Lower leg skin (tissue), 4 donors: ENCODE measurements around the gene TWF1. TPM values are rescaled to one million over a fixed set of nuclear protein-coding genes. Genes with fewer than 3 reads are reported as not detected.
A peak's percentile ranks its signal among the peaks of the same experiment; 100 is the strongest.
"Not testable (repeated sequence)": the region's sequence is repeated elsewhere in the genome, so short reads cannot be mapped to it uniquely, and the experiment has no call there.

ENCODE experiments used
- DNase-seq, 2 donors: peaks; one replicate each; pipeline ENCODE4 v3.0.0-alpha.2; 2019; ENCODE audit warnings: low spot score in 2 of 2
- H3K4me3 ChIP-seq: fragments of 200-600 bp; sonication (generic); 2 replicates; pipeline ENCODE4 v1.5.1; 2017; ENCODE audit warnings: mild to moderate bottlenecking, low read depth; ENCODE audit not compliant: poor library complexity, severe bottlenecking
- POLR2A ChIP-seq, 2 donors: fragments of 450-650 bp; IDR thresholded peaks; one replicate each; pipeline ENCODE4 v1.6.1; 2016 to 2017; ENCODE audit warnings: antibody characterized with exemption in 2 of 2, mild to moderate bottlenecking in 1 of 2, moderate library complexity in 1 of 2
- WGBS, 2 donors: methylation state at CpG; one replicate each; pipeline ENCODE4 v1.1.5; 2018; 5-methylcytosine and 5-hydroxymethylcytosine counted together
- intact Hi-C: fragments of 100-400 bp; cut with DNase I; formaldehyde crosslinking; loops from one replicate; pipeline ENCODE4 v1.15.0; 2023; ENCODE audit warnings: low total_unique reads
- total RNA-seq, 4 donors: library from RNA; depleted of rRNA; stranded (reverse); fragments of >200 nt; gene quantifications; one replicate each; pipeline ENCODE4 v1.1.0, GENCODE V29; 2016
- TF ChIP-seq, protein P1 (sequence below), 3 donors: fragments of 450-650 bp; IDR thresholded peaks; one replicate each; pipeline ENCODE4 v1.5.1; 2016; ENCODE audit warnings: antibody characterized with exemption in 3 of 3, mild to moderate bottlenecking in 3 of 3, moderate library complexity in 2 of 3

TWF1 gene
- total RNA-seq: 10 to 100 TPM; 46.9 to 77.4 (median 62.3) TPM

DNA sequence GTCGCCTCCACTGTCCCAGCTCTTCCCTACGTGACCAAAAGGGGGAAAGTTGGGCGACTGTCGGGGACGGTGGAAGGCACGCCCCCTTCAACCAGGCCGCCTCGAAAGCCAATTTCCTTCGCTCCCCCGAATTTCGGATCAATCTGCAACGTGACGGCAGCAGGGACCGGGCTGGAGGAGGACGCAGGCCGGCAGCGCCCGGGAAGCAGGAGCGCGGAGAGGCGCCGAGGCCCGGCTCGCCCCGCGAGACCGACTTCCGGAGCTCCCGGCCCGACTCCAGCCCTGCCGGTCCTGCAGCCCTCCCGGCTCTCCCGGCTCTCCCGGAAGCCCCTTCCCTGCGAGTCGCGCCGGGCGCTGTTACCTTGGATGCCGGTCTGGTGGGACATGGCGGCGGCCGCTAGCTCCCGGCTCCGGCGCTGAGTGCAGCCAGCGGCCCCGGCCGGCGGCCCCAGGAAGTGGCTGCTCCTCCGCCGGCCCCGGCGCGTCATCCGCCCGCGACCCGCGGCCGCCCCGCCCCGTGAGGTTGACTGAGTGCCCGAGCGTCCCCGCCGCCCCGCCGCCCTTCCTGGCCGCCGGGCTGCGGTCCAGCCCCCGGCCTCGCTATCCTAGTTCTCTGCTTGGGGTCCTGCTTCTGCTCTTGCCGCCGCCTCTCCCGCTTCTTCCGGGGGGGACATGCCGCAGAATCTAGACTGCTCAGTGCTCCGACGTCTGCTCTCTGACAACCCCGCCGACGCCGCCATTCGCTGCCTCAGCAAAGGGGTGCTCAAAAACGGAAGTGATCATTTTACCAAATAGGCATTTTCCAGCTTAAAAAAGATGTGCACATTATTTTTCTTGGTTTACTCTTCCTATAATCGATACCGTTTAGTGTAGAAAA is at the start of gene TWF1:
TWF1 (minus strand) TSS at position 458 of the 877 bp plus-strand sequence; CDS start at position 386, 72 bp downstream.
- peak within 1 kb of the TSS; percentile 75 for H3K4me3 ChIP-seq
- intact Hi-C loops: no loop called here
- TF ChIP-seq, protein P1, sequence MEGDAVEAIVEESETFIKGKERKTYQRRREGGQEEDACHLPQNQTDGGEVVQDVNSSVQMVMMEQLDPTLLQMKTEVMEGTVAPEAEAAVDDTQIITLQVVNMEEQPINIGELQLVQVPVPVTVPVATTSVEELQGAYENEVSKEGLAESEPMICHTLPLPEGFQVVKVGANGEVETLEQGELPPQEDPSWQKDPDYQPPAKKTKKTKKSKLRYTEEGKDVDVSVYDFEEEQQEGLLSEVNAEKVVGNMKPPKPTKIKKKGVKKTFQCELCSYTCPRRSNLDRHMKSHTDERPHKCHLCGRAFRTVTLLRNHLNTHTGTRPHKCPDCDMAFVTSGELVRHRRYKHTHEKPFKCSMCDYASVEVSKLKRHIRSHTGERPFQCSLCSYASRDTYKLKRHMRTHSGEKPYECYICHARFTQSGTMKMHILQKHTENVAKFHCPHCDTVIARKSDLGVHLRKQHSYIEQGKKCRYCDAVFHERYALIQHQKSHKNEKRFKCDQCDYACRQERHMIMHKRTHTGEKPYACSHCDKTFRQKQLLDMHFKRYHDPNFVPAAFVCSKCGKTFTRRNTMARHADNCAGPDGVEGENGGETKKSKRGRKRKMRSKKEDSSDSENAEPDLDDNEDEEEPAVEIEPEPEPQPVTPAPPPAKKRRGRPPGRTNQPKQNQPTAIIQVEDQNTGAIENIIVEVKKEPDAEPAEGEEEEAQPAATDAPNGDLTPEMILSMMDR (IDR thresholded peaks at IDR 0.05): no peak
- TF ChIP-seq POLR2A (IDR thresholded peaks at IDR 0.05): no peak
- peak; percentile 82 to 96 for DNase-seq
- WGBS, 2 donors: 0 to 1% methylated on average over 44 to 52 of the region's 89 CpGs

DNA sequence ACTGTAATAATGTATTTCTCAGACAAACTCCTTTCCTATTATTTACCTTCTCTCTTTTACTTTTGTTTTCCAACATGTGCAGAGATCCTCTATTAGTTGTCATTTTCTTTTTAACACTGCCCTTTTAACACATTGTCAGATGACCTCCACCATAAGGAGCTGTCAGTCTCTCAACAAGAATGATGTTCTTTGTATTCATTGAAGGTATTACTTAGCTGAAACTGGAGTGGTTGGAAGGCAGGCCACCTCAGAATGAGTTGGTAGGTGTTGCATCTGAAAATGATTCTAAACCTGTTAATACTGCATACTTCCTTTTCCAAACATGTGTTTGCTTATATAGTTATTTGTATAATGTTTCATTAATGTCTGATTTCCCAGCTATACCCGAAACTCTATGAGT is 46.6 kb upstream of the TWF1 start:
- no peak for DNase-seq
- TF ChIP-seq, protein P1 (IDR thresholded peaks at IDR 0.05): no peak
- TF ChIP-seq POLR2A (IDR thresholded peaks at IDR 0.05): no peak
- intact Hi-C loops: no loop called here
- H3K4me3 ChIP-seq: no peak overlapping the region
- 96 to 98% methylated on average over 1 of the region's 1 CpG for WGBS, 2 donors

DNA sequence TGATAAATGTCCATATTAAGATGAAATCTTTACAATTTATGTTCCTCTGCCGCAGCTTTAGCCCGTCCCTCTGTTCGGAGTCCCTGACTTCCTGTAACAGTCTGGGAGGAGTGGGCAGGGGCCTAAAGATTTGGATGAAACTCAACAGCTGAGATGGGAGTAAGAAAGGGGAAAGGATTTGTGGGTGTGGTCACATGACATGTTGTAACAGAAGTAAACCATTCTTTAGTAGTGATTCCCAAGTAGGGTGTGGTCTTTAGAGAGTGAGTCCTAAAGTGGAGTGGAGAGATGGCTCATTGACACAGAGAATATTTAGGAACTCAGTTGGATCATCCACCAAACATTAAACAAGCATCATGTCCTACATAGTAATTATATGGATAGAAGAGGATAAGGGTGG is 42.7 kb upstream of the TWF1 start:
- intact Hi-C loops: no loop called here
- 92 to 94% methylated on average over 3 of the region's 3 CpGs for WGBS, 2 donors
- H3K4me3 ChIP-seq: no peak overlapping the region
- TF ChIP-seq POLR2A (IDR thresholded peaks at IDR 0.05): no peak
- TF ChIP-seq, protein P1 (IDR thresholded peaks at IDR 0.05): no peak
- DNase-seq: no peak

DNA sequence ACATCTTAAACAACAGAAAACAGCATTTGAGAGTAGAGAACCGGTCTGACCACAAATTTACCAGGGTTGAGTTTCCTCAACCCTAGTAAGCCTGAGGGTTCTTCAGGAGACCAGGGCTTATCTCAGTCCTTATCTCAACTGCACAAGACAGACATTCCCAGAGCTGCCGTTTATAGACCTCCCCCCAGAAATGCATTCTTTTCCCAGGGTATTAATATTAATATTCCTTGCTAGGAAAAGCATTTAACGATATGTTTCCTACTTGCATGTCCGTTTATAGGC is 42.0 kb upstream of the TWF1 start:
- 74 to 77% methylated on average over 4 of the region's 4 CpGs for WGBS, 2 donors
- no peak for DNase-seq
- no peak overlapping the region for H3K4me3 ChIP-seq
- intact Hi-C loops: no loop called here
- TF ChIP-seq POLR2A (IDR thresholded peaks at IDR 0.05): no peak
- TF ChIP-seq, protein P1 (IDR thresholded peaks at IDR 0.05): no peak

DNA sequence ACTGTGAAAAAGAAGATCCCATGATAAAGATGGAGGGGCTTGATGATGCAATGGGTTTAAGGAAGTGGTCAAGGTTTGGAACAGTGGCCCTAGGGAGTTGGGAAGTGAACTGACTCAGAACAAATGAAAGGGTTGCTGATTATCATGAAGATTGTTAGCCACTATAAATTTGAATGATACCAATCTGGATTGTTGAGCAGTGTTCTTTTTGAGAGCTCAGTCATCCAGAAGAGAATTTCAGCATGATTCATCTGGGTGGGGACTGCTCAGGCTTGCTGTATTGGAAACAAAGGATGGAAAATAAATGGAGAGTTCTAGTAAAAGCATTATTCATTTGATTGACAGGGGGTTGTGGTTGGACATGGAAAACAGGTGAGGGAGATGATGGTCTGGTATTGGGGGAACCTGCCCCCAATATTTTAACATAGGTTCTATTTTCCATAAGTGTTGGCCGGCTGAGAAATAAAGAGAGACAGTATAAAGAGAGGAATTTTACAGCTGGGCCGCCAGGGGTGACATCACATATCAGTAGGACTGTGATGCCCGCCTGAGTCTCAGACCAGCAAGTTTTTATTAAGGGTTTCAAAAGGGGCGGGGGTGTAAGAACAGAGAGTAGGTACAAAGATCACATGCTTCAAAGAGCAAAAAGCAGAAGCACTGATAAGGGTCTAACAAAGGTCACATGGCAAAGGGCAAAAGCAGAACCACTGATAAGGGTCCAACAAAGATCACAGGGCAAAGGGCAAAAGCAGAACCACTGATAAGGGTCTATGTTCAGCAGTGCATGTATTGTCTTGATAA is 41.5 kb upstream of the TWF1 start:
- 77 to 82% methylated on average over 4 of the region's 4 CpGs for WGBS, 2 donors
- DNase-seq, intact Hi-C loops, H3K4me3 ChIP-seq: not testable (repeated sequence)

DNA sequence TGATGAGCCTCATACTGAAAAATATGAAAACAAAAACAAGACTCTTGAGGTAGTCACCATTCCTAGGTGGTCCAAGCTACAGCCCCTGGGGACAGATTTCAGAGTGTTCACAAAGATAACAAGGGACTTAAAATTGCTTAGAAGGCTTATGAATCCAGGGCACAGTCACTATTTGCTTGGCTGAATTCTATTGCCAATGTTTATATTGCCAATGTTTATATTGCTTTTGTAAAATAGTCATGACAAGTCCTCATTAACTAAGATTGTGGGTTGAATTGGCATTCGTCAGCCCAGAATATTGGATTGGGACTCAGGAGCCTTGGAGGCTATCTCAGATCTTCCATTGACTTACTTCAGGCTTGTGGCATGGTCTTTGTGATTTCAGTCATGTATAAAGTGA is 36.1 kb upstream of the TWF1 start:
- no peak for DNase-seq
- 70 to 100% methylated on average over 1 of the region's 1 CpG for WGBS, 2 donors
- intact Hi-C loops: no loop called here
- TF ChIP-seq POLR2A (IDR thresholded peaks at IDR 0.05): no peak
- TF ChIP-seq, protein P1 (IDR thresholded peaks at IDR 0.05): no peak
- H3K4me3 ChIP-seq: no peak overlapping the region
